IMR-90 (cell line): ENCODE data around the gene PACSIN3. TPM values are rescaled to one million over a fixed set of nuclear protein-coding genes. Genes with fewer than 3 reads are reported as not detected.

ENCODE experiments used
- ATAC-seq: fragments of 200-7000 bp; cut with Tn5 transposase; 2 replicates; pipeline ENCODE4 v1.9.1; 2020; ENCODE audit warnings: low read depth, mild to moderate bottlenecking, moderate library complexity
- BruUV-seq: library from RNA; stranded (reverse); fragments of 400-500 nt; replicated peaks from 2 replicates; lab custom pipeline; 2021; lab: Mats Ljungman, UMichigan
- CTCF ChIA-PET: fragments of 300-600 bp; formaldehyde crosslinking; extraction: SDS; loops from one replicate; lab custom pipeline; 2021; ENCODE audit warnings: antibody characterized with exemption; lab: Yijun Ruan, JAX
- POLR2A ChIA-PET: fragments of 300-600 bp; sonication (Branson Sonifier 250); formaldehyde crosslinking; loops from one replicate; lab custom pipeline; 2022; ENCODE audit warnings: antibody characterized with exemption; ENCODE audit not compliant: unreplicated experiment; lab: Charles Lee
- DNase-seq: peaks from one replicate; pipeline ENCODE4 v3.0.0; 2013
- H2AFZ ChIP-seq: replicated peaks from 2 replicates; pipeline ENCODE3; 2013; ENCODE audit warnings: low read length, mild to moderate bottlenecking; ENCODE audit not compliant: poor library complexity
- H2AK5ac ChIP-seq: 2 replicates; pipeline ENCODE4 v1.6.1; 2013; ENCODE audit warnings: low read depth, low read length, inconsistent platforms
- H2AK9ac ChIP-seq: replicated peaks from 2 replicates; pipeline ENCODE3; 2013; ENCODE audit warnings: mild to moderate bottlenecking, low read depth, low read length, moderate library complexity; ENCODE audit not compliant: poor library complexity
- H2BK120ac ChIP-seq: 2 replicates; pipeline ENCODE4 v1.6.1; 2013; ENCODE audit warnings: low read depth, low read length, inconsistent platforms
- H2BK15ac ChIP-seq: 3 replicates; pipeline ENCODE4 v1.6.1; 2013; ENCODE audit warnings: low read depth, low read length, inconsistent platforms
- H2BK20ac ChIP-seq: 2 replicates; pipeline ENCODE4 v1.6.1; 2013; ENCODE audit warnings: low read depth, mild to moderate bottlenecking, inconsistent platforms, low read length, moderate library complexity
- H2BK5ac ChIP-seq: 2 replicates; pipeline ENCODE4 v1.6.1; 2013; ENCODE audit warnings: mild to moderate bottlenecking, low read depth, low read length, inconsistent platforms; ENCODE audit not compliant: poor library complexity, severe bottlenecking
- H3K14ac ChIP-seq: replicated peaks from 2 replicates; pipeline ENCODE4 v1.6.1; 2013; ENCODE audit warnings: low read depth, low read length, inconsistent platforms
- H3K18ac ChIP-seq: 2 replicates; pipeline ENCODE4 v1.6.1; 2013; ENCODE audit warnings: low read depth, low read length, control low read depth
- H3K23ac ChIP-seq: 2 replicates; pipeline ENCODE4 v1.6.1; 2013; ENCODE audit warnings: low read depth, low read length, inconsistent platforms
- H3K27ac ChIP-seq: 2 replicates; pipeline ENCODE4 v1.5.1; 2013; ENCODE audit warnings: mild to moderate bottlenecking, control low read depth, low read length; ENCODE audit not compliant: insufficient read depth
- H3K27me3 ChIP-seq: 2 replicates; pipeline ENCODE4 v1.6.1; 2013; ENCODE audit warnings: low read length; ENCODE audit not compliant: control insufficient read depth, insufficient read depth
- H3K36me3 ChIP-seq: 2 replicates; pipeline ENCODE4 v1.6.1; 2013; ENCODE audit warnings: low read length, mixed read lengths; ENCODE audit not compliant: control insufficient read depth, insufficient read depth
- H3K4ac ChIP-seq: 2 replicates; pipeline ENCODE4 v1.6.1; 2013; ENCODE audit warnings: low read depth, low read length, inconsistent platforms
- H3K4me1 ChIP-seq: 2 replicates; pipeline ENCODE4 v1.6.1; 2013; ENCODE audit warnings: low read length, mixed read lengths; ENCODE audit not compliant: control insufficient read depth, insufficient read depth
- H3K4me2 ChIP-seq: 2 replicates; pipeline ENCODE4 v1.6.1; 2013; ENCODE audit warnings: low read depth, mild to moderate bottlenecking, control low read depth, low read length, moderate library complexity
- H3K4me3 ChIP-seq: 2 replicates; pipeline ENCODE4 v1.5.1; 2013; ENCODE audit warnings: low read depth, mild to moderate bottlenecking, control low read depth, low read length, moderate library complexity; ENCODE audit not compliant: insufficient read depth
- H3K56ac ChIP-seq: 2 replicates; pipeline ENCODE4 v1.6.1; 2013; ENCODE audit warnings: low read length, inconsistent platforms; ENCODE audit not compliant: insufficient read depth; ENCODE audit errors: extremely low read depth
- H3K79me1 ChIP-seq, 2 experiments: 2 replicates each; pipeline ENCODE4 v1.6.1; 2013; ENCODE audit warnings: low read length in 2 of 2, inconsistent platforms in 1 of 2, low read depth in 1 of 2
- H3K9ac ChIP-seq: 2 replicates; pipeline ENCODE4 v1.6.1; 2013; ENCODE audit warnings: low read depth, low read length, control low read depth
- H3K9me1 ChIP-seq: 2 replicates; pipeline ENCODE4 v1.6.1; 2013; ENCODE audit warnings: low read length, inconsistent platforms; ENCODE audit not compliant: insufficient read depth
- H3K9me3 ChIP-seq: 2 replicates; pipeline ENCODE4 v1.6.1; 2013; ENCODE audit warnings: low read length; ENCODE audit not compliant: control insufficient read depth, insufficient read depth
- H4K20me1 ChIP-seq: 2 replicates; pipeline ENCODE4 v1.6.1; 2013; ENCODE audit warnings: low read length, inconsistent platforms; ENCODE audit not compliant: insufficient read depth
- H4K5ac ChIP-seq: 2 replicates; pipeline ENCODE4 v1.6.1; 2013; ENCODE audit warnings: mild to moderate bottlenecking, low read depth, low read length, control low read depth
- H4K8ac ChIP-seq, 2 experiments: 2 replicates each; pipeline ENCODE4 v1.6.1; 2013; ENCODE audit warnings: low read depth in 2 of 2, low read length in 2 of 2, control low read depth in 1 of 2, inconsistent platforms in 1 of 2
- H4K91ac ChIP-seq: 2 replicates; pipeline ENCODE4 v1.6.1; 2013; ENCODE audit warnings: low read depth, low read length, inconsistent platforms; ENCODE audit not compliant: insufficient read depth
- BHLHE40 ChIP-seq: fragments of 150-350 bp; IDR thresholded peaks from 2 replicates; pipeline ENCODE4 v1.6.1; 2016; ENCODE audit warnings: mild to moderate bottlenecking, low read depth, low read length
- CEBPB ChIP-seq: IDR thresholded peaks from 2 replicates; pipeline ENCODE4 v1.6.1; 2012; ENCODE audit warnings: low read depth, low read length, improper control_type of control experiment
- CHD1 ChIP-seq: IDR thresholded peaks from 2 replicates; pipeline ENCODE4 v1.6.1; 2012; ENCODE audit warnings: low read depth, low read length, improper control_type of control experiment
- FOS ChIP-seq: fragments of 150-350 bp; IDR thresholded peaks from 2 replicates; pipeline ENCODE4 v1.6.1; 2016; ENCODE audit warnings: low read depth, low read length
- MAFK ChIP-seq: IDR thresholded peaks from 2 replicates; pipeline ENCODE4 v1.6.1; 2012; ENCODE audit warnings: low read depth, low read length, improper control_type of control experiment
- MAZ ChIP-seq: IDR thresholded peaks from 2 replicates; pipeline ENCODE4 v1.6.1; 2012; ENCODE audit warnings: low read depth, mild to moderate bottlenecking, low read length, improper control_type of control experiment, moderate library complexity, borderline replicate concordance
- MXI1 ChIP-seq: IDR thresholded peaks from 2 replicates; pipeline ENCODE4 v1.6.1; 2012; ENCODE audit warnings: low read depth, mild to moderate bottlenecking, low read length, moderate library complexity, borderline replicate concordance
- NFE2L2 ChIP-seq: fragments of 150-350 bp; IDR thresholded peaks from 2 replicates; pipeline ENCODE4 v1.6.1; 2016; ENCODE audit warnings: low read depth, mild to moderate bottlenecking, low read length
- POLR2A ChIP-seq: IDR thresholded peaks from 2 replicates; pipeline ENCODE4 v1.6.1; 2012; ENCODE audit warnings: mild to moderate bottlenecking, low read depth, low read length
- RAD21 ChIP-seq: IDR thresholded peaks from 2 replicates; pipeline ENCODE4 v1.6.1; 2012; ENCODE audit warnings: low read length, improper control_type of control experiment
- RCOR1 ChIP-seq: IDR thresholded peaks from 2 replicates; pipeline ENCODE4 v1.6.1; 2012; ENCODE audit warnings: mild to moderate bottlenecking, low read length, improper control_type of control experiment; ENCODE audit not compliant: insufficient replicate concordance
- RFX5 ChIP-seq: IDR thresholded peaks from 2 replicates; pipeline ENCODE4 v1.8.0; 2012; ENCODE audit warnings: low read depth, mild to moderate bottlenecking, low read length, moderate library complexity
- SMC3 ChIP-seq: fragments of 150-350 bp; IDR thresholded peaks from 2 replicates; pipeline ENCODE4 v1.6.1; 2016; ENCODE audit warnings: low read depth, mild to moderate bottlenecking, antibody characterized with exemption, low read length, moderate library complexity
- WGBS, 2 experiments: methylation state at CpG; one replicate each; pipeline versions ENCODE4 v1.1.5 to v1.1.7; 2013; ENCODE audit warnings: missing lambda C conversion rate in 2 of 2; ENCODE audit not compliant: insufficient read length in 1 of 2; ENCODE audit errors: extremely low coverage in 2 of 2; 5-methylcytosine and 5-hydroxymethylcytosine counted together
- dilution Hi-C: fragments of 300-500 bp; cut with HindIII; formaldehyde crosslinking; loops from one replicate; pipeline ENCODE4 v1.14.3; 2018; ENCODE audit warnings: low sequenced_read_pairs; ENCODE audit not compliant: unreplicated experiment
- in situ Hi-C: fragments of 300-500 bp; cut with MboI; formaldehyde crosslinking; loops from 3 replicates; pipeline ENCODE4 v1.14.3; 2019; ENCODE audit warnings: low sequenced_read_pairs, inconsistent platforms, mixed read lengths
- intact Hi-C: fragments of 100-400 bp; cut with micrococcal nuclease; formaldehyde crosslinking; loops from 2 replicates; pipeline ENCODE4 v1.10.0; 2022
- polyA plus RNA-seq, 3 experiments: library from polyadenylated mRNA; depleted of rRNA; stranded (reverse); fragments of >200 nt; gene quantifications; 2 replicates each; pipeline ENCODE4 v1.2.3, GENCODE V29; 2012; ENCODE audit warnings: low replicate concordance in 1 of 3
- total RNA-seq: library from RNA; depleted of rRNA; stranded (reverse); fragments of >200 nt; gene quantifications from 2 replicates; pipeline ENCODE4 v1.2.3, GENCODE V29; 2012
- TF ChIP-seq, protein P1 (sequence below): conservative IDR thresholded peaks from 2 replicates; pipeline ENCODE4 v1.5.1; 2012; ENCODE audit warnings: mild to moderate bottlenecking, low read depth, low read length, improper control_type of control experiment
- TF ChIP-seq, protein P2 (sequence below): fragments of 150-350 bp; IDR thresholded peaks from 2 replicates; pipeline ENCODE4 v1.6.1; 2017; ENCODE audit warnings: mild to moderate bottlenecking, antibody characterized with exemption, low read length, low read depth
- TF ChIP-seq, protein P3 (sequence below): fragments of 150-350 bp; IDR thresholded peaks from 2 replicates; pipeline ENCODE4 v1.6.1; 2016; ENCODE audit warnings: low read depth, mild to moderate bottlenecking, low read length, moderate library complexity, borderline replicate concordance

PACSIN3 gene
- total and polyA plus RNA-seq, 2 of the 4 experiments (the other 2 are of a cell fraction) = 19.2 to 21.1 TPM

DNA sequence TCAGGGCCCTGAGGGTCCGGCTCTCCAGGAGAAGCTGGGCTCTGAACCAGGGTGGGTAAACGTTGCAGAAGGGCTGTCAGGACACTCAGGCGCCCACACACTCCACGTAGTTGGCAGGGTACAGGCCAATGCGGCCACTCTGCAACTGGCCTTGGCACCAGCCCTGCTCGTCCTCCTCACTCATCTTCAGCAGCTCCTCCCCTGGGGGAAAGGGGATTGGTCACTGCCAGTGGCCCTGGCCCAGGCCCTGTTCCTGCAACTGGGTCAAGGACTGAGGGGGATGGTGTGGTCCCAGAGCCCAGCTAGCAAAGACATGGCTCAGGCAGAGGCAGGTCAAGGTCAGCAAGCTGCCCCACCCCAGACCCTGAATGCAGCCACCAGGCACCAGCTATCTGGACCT lies 8.4 kb downstream of the PACSIN3 start:
- H2BK15ac ChIP-seq = no peak overlapping the region
- peaks cover 38% of the 10 kb centered on the region for H3K36me3 ChIP-seq
- no peak overlapping the region for H3K14ac ChIP-seq
- no TSS peak for BruUV-seq
- dilution Hi-C loops = no loop called here
- no peak overlapping the region for H3K56ac ChIP-seq
- TF ChIP-seq POLR2A = no peak
- TF ChIP-seq MAFK = no peak
- no peak for TF ChIP-seq BHLHE40
- no peak for TF ChIP-seq MXI1
- TF ChIP-seq CHD1 = no peak
- TF ChIP-seq MAZ = no peak
- TF ChIP-seq, protein P1, sequence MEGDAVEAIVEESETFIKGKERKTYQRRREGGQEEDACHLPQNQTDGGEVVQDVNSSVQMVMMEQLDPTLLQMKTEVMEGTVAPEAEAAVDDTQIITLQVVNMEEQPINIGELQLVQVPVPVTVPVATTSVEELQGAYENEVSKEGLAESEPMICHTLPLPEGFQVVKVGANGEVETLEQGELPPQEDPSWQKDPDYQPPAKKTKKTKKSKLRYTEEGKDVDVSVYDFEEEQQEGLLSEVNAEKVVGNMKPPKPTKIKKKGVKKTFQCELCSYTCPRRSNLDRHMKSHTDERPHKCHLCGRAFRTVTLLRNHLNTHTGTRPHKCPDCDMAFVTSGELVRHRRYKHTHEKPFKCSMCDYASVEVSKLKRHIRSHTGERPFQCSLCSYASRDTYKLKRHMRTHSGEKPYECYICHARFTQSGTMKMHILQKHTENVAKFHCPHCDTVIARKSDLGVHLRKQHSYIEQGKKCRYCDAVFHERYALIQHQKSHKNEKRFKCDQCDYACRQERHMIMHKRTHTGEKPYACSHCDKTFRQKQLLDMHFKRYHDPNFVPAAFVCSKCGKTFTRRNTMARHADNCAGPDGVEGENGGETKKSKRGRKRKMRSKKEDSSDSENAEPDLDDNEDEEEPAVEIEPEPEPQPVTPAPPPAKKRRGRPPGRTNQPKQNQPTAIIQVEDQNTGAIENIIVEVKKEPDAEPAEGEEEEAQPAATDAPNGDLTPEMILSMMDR = no peak
- no peak for TF ChIP-seq RFX5
- TF ChIP-seq, protein P2, sequence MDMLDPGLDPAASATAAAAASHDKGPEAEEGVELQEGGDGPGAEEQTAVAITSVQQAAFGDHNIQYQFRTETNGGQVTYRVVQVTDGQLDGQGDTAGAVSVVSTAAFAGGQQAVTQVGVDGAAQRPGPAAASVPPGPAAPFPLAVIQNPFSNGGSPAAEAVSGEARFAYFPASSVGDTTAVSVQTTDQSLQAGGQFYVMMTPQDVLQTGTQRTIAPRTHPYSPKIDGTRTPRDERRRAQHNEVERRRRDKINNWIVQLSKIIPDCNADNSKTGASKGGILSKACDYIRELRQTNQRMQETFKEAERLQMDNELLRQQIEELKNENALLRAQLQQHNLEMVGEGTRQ = no peak
- no peak for TF ChIP-seq CEBPB
- TF ChIP-seq FOS = no peak
- no peak for TF ChIP-seq NFE2L2
- no peak for TF ChIP-seq RCOR1
- TF ChIP-seq, protein P3, sequence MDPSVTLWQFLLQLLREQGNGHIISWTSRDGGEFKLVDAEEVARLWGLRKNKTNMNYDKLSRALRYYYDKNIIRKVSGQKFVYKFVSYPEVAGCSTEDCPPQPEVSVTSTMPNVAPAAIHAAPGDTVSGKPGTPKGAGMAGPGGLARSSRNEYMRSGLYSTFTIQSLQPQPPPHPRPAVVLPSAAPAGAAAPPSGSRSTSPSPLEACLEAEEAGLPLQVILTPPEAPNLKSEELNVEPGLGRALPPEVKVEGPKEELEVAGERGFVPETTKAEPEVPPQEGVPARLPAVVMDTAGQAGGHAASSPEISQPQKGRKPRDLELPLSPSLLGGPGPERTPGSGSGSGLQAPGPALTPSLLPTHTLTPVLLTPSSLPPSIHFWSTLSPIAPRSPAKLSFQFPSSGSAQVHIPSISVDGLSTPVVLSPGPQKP = no peak
- TF ChIP-seq RAD21 = no peak
- TF ChIP-seq SMC3 = no peak
- H3K9me1 ChIP-seq = 0 out of 2 replicates have a peak, but pooled peaks cover 3% of the 10 kb centered on the region
- no peak overlapping the region; the same call in 1 of the 2 replicates for H2BK20ac ChIP-seq
- peak overlapping the region; percentile 94 for H2AK9ac ChIP-seq
- peaks cover 9% of the 10 kb centered on the region; the same call in 1 of the 2 replicates for H4K20me1 ChIP-seq
- H4K91ac ChIP-seq = no peak overlapping the region
- H2BK5ac ChIP-seq = peak overlapping the region; percentile 19
- WGBS, 2 experiments = 54% methylated on average over 2 of the region's 6 CpGs; no CpG with 5 or more reads in 1 of the 2 experiments
- H3K4me1 ChIP-seq = peaks cover 9% of the 10 kb centered on the region
- in situ Hi-C loops = loop anchor here (5.0 kb wide), 1 partner anchor 84 kb away; no protein-coding TSS in a partner anchor
- H3K18ac ChIP-seq = no peak overlapping the region; the same call in 1 of the 2 replicates
- DNase-seq = no peak
- H3K4ac ChIP-seq = peak overlapping the region; percentile 26
- H2AFZ ChIP-seq = peak overlapping the region; percentile 96
- H3K27ac ChIP-seq = peak overlapping the region; percentile 64
- intact Hi-C loops = loop anchor here (1.0 to 2.0 kb wide), 4 partner anchors 57 to 177 kb away; no protein-coding TSS in a partner anchor
- no peaks in the 10 kb centered on the region for H3K9me3 ChIP-seq
- H2AK5ac ChIP-seq = peak overlapping the region; percentile 78
- H3K4me3 ChIP-seq = no peak overlapping the region
- no peaks in the 10 kb centered on the region for H3K27me3 ChIP-seq
- no peak for ATAC-seq
- H4K8ac ChIP-seq = peak overlapping the region; percentile 34 to 78; a peak in 2 of 4 replicates
- H3K4me2 ChIP-seq = no peak overlapping the region
- ChIA-PET CTCF (interaction anchor here (0.8 to 1.5 kb wide), 5 partner anchors 10 to 177 kb away, joined by 3 to 5 read pairs (median 4); no protein-coding TSS in a partner anchor), POLR2A (no interaction called here)
- H3K9ac ChIP-seq = peak overlapping the region; percentile 16; the same call in 1 of the 2 replicates
- peak overlapping the region; percentile 65 for H4K5ac ChIP-seq
- peaks cover 11 to 44% of the 10 kb centered on the region in 2 experiments for H3K79me1 ChIP-seq
- H3K23ac ChIP-seq = no peak overlapping the region
- no peak overlapping the region for H2BK120ac ChIP-seq
